ENCODE results near the gene NPPA. TPM values are rescaled to one million over a fixed set of nuclear protein-coding genes. Genes with fewer than 3 reads are reported as not detected.

The NPPA gene
- total and polyA plus RNA-seq, 8 donors: 0.51 to 2.7 (median 1.2) TPM

GRCh38 chr1:11881749-11882441 lies 34.3 kb upstream of the NPPA start:
- peaks cover 0 to 5% of the 10 kb centered on the region in 2 donors for H3K4me1 ChIP-seq
- no peaks in the 10 kb centered on the region for H3K36me3 ChIP-seq
- H3K9me3 ChIP-seq: no peaks in the 10 kb centered on the region
- ATAC-seq (no peak), DNase-seq (peak in 1 of 4 donors; percentile 39)
- H3K27ac ChIP-seq: no peak overlapping the region
- TF ChIP-seq CTCF (IDR thresholded peaks at IDR 0.05): no peak
- no peaks in the 10 kb centered on the region for H3K27me3 ChIP-seq
- intact Hi-C loops (cut with DNase I): no loop called here
- no peak overlapping the region for H3K4me3 ChIP-seq

DNA sequence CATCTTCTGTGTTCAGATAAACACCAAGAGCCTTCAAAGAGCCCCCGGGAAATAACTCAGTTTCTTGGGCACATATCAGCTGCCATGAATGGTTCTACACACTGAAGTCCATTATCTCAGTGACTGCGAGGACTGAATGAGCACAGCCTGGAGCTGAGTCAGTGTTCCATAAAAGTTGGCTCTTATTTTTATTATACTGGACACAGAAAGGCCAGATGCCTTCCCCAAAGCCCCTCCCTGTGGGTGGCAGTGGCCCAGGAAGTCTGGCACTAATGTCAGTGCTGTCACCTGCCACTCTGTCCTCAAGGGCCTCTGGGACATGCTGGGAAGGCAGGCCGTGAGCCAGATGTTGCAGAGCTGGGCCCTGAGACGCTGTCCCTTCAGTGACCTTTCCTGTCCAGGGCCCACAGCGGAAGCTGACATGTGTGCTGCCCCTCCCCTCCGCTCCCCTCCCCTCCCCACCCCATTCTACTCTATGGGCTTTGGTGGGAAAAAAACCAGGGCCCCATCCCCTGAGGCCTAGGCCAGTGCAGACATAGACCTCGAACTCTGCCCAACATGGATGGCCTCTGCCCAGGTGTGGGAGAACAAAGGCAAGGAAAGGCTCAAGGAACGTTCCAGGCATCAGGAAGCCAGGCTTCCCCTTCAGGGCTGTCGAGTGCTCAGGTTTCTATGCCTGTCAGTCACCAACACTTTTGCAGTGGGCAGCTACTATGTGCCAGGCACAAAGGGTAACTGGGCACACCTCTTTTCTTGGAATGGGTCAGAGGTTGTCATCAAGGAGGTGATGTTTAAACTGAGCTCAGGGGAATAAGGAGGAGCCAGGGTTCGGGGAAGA lies 33.5 kb upstream of the NPPA start:
- ATAC-seq: no peak
- H3K27ac ChIP-seq: no peak overlapping the region
- H3K27me3 ChIP-seq: peaks cover 0 to 3% of the 10 kb centered on the region in 2 donors
- TF ChIP-seq CTCF (IDR thresholded peaks at IDR 0.05): no peak
- peaks cover 0 to 5% of the 10 kb centered on the region in 2 donors for H3K4me1 ChIP-seq
- no peaks in the 10 kb centered on the region for H3K36me3 ChIP-seq
- H3K4me3 ChIP-seq: no peak overlapping the region
- H3K9me3 ChIP-seq: no peaks in the 10 kb centered on the region
- intact Hi-C loops (cut with DNase I): no loop called here
- DNase-seq: peak in 3 of 4 donors; percentile 19 to 66 (median 58)

DNA sequence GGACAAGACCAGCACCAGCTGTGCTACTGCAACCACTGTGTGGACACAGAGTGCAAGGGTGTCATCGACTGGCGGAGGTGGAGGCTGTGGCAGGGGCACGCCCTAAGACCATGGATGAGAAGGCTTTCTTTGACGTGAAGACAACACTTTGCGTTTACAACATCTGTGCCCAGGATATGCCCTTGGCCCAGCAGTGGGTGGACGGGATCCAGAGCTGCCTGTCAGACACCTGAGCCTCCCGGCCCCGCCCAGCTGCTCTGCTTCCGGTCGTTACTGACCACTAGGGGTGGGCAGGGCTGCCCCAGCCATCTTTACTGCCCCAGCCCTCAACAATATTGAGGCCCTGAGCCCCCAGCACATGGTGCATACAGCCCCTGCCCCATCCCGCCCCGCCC lies 32.6 kb upstream of the NPPA start:
- peak in 1 of 4 donors; percentile 49 for DNase-seq
- Histone ChIP-seq H3K9me3 (no peaks in the 10 kb centered on the region), H3K36me3 (no peaks in the 10 kb centered on the region), H3K27ac (no peak overlapping the region), H3K4me1 (peaks cover 0 to 5% of the 10 kb centered on the region in 2 donors), H3K4me3 (no peak overlapping the region), H3K27me3 (peaks cover 0 to 3% of the 10 kb centered on the region in 2 donors)
- intact Hi-C loops (cut with DNase I): no loop called here
- TF ChIP-seq CTCF (IDR thresholded peaks at IDR 0.05): no peak
- no peak for ATAC-seq

- no peaks in the 10 kb centered on the region for H3K36me3 ChIP-seq
- no peak overlapping the region for H3K27ac ChIP-seq
- peaks cover 0 to 5% of the 10 kb centered on the region in 2 donors for H3K4me1 ChIP-seq
- ATAC-seq (no peak), DNase-seq (peak in 1 of 4 donors; percentile 54)
- TF ChIP-seq CTCF (IDR thresholded peaks at IDR 0.05): no peak
- H3K9me3 ChIP-seq: no peaks in the 10 kb centered on the region
- intact Hi-C loops (cut with DNase I): no loop called here
- peaks cover 0 to 3% of the 10 kb centered on the region in 2 donors for H3K27me3 ChIP-seq
- H3K4me3 ChIP-seq: no peak overlapping the region
Measured at GRCh38 chr1:11879311-11880180, 32.0 kb upstream of the NPPA start.

Measured in left lung (tissue), 10 donors.